Activated CD8-positive, alpha-beta memory T cell treated with anti-CD3 and anti-CD28 coated beads for 36 hours (primary cell): ENCODE results near the gene GSTT4. TPM values are rescaled to one million over a fixed set of nuclear protein-coding genes. Genes with fewer than 3 reads are reported as not detected.

Source experiments
- CTCF ChIA-PET: fragments of 350-600 bp; sonication (Branson Sonifier 250); formaldehyde crosslinking; loops from one replicate; lab custom pipeline; 2021; ENCODE audit warnings: antibody characterized with exemption; lab: Charles Lee
- POLR2A ChIA-PET: fragments of 350-600 bp; sonication (Branson Sonifier 250); formaldehyde crosslinking; loops from one replicate; lab custom pipeline; 2021; ENCODE audit warnings: antibody characterized with exemption; lab: Charles Lee
- total RNA-seq, 2 experiments: library from RNA; stranded (reverse); gene quantifications; one replicate each; pipeline ENCODE4 v1.2.3, GENCODE V29; 2021

GSTT4 gene
- total RNA-seq, 2 experiments from 2014 or later, result not detected

GRCh38 chr22:24027389-24027975 is 22.2 kb upstream of the GSTT4 start:
- POLR2A ChIA-PET, result no interaction called here
- CTCF ChIA-PET, result no interaction called here

- ChIA-PET POLR2A (no interaction called here), CTCF (no interaction called here)
Observed at GRCh38 chr22:24026733-24027132, 21.5 kb upstream of the GSTT4 start.

- POLR2A ChIA-PET, result no interaction called here
Observed at GRCh38 chr22:24026056-24026455, 20.8 kb upstream of the GSTT4 start.

GRCh38 chr22:24025475-24025874 is 20.2 kb upstream of the GSTT4 start:
- POLR2A ChIA-PET, result no interaction called here
- CTCF ChIA-PET, result interaction anchor here (0.6 kb wide), 1 partner anchor 105 kb away, joined by 3 read pairs; no protein-coding TSS in a partner anchor

More at GRCh38 chr22:24026056-24026455, 20.8 kb upstream of the GSTT4 start:
- CTCF ChIA-PET, result no interaction called here

- POLR2A ChIA-PET, result no interaction called here
- CTCF ChIA-PET, result no interaction called here
Observed at GRCh38 chr22:24024354-24024753, 19.1 kb upstream of the GSTT4 start.

GRCh38 chr22:24023204-24023789 is 18.0 kb upstream of the GSTT4 start:
- CTCF ChIA-PET, result no interaction called here

GRCh38 chr22:24021304-24021703 is 16.1 kb upstream of the GSTT4 start:
- ChIA-PET CTCF (no interaction called here), POLR2A (no interaction called here)

More at GRCh38 chr22:24023204-24023789, 18.0 kb upstream of the GSTT4 start:
- POLR2A ChIA-PET, result interaction anchor here (0.7 to 1.2 kb wide), 2 partner anchors 13 to 18 kb away, joined by 3 to 5 read pairs; no protein-coding TSS in a partner anchor

- CTCF ChIA-PET, result interaction anchor here (0.6 kb wide), 1 partner anchor 313 kb away, joined by 3 read pairs; no protein-coding TSS in a partner anchor
- POLR2A ChIA-PET, result no interaction called here
Observed at GRCh38 chr22:24016156-24016555, 10.9 kb upstream of the GSTT4 start.

GRCh38 chr22:24011735-24012068 is 6.4 kb upstream of the GSTT4 start:
- POLR2A ChIA-PET, result interaction anchor here (0.6 to 1.7 kb wide), 2 partner anchors 154 to 544 kb away, joined by 3 to 10 read pairs; partner anchors contain the start of genes GUCD1 and SLC2A11

GRCh38 chr22:24010018-24010391 is 4.8 kb upstream of the GSTT4 start:
- POLR2A ChIA-PET, result interaction anchor here (1.7 kb wide), 1 partner anchor 152 kb away, joined by 10 read pairs; the partner anchor contains the start of gene SLC2A11
- CTCF ChIA-PET, result interaction anchor here (0.8 to 1.4 kb wide), 3 partner anchors 46 to 169 kb away, joined by 3 to 5 read pairs (median 3); no protein-coding TSS in a partner anchor

More at GRCh38 chr22:24011735-24012068, 6.4 kb upstream of the GSTT4 start:
- CTCF ChIA-PET, result interaction anchor here (1.1 kb wide), 2 partner anchors 28 to 118 kb away, joined by 3 read pairs; no protein-coding TSS in a partner anchor

GRCh38 chr22:24009227-24010017 is 4.2 kb upstream of the GSTT4 start:
- ChIA-PET CTCF (interaction anchor here (1.2 kb wide), 1 partner anchor 47 kb away, joined by 3 read pairs; no protein-coding TSS in a partner anchor), POLR2A (no interaction called here)

GRCh38 chr22:24008381-24009226 is 3.4 kb upstream of the GSTT4 start:
- CTCF ChIA-PET, result no interaction called here
- POLR2A ChIA-PET, result no interaction called here

GRCh38 chr22:24008022-24008283 is 2.7 kb upstream of the GSTT4 start:
- ChIA-PET POLR2A (interaction anchor here (0.5 kb wide), 1 partner anchor 54 kb away, joined by 6 read pairs; no protein-coding TSS in a partner anchor), CTCF (interaction anchor here (0.5 kb wide), 1 partner anchor 74 kb away, joined by 3 read pairs; no protein-coding TSS in a partner anchor)

- ChIA-PET POLR2A (interaction anchor here (0.5 kb wide), 1 partner anchor 54 kb away, joined by 6 read pairs; no protein-coding TSS in a partner anchor), CTCF (interaction anchor here (0.5 kb wide), 1 partner anchor 74 kb away, joined by 3 read pairs; no protein-coding TSS in a partner anchor)
Observed at GRCh38 chr22:24007253-24008021, 2.2 kb upstream of the GSTT4 start.

GRCh38 chr22:24006914-24007214 is 1.6 kb upstream of the GSTT4 start:
- POLR2A ChIA-PET, result no interaction called here

GRCh38 chr22:24006207-24006913 is 1.1 kb upstream of the GSTT4 start:
- CTCF ChIA-PET, result no interaction called here
- POLR2A ChIA-PET, result no interaction called here

More at GRCh38 chr22:24006914-24007214, 1.6 kb upstream of the GSTT4 start:
- CTCF ChIA-PET, result no interaction called here

- POLR2A ChIA-PET, result no interaction called here
- CTCF ChIA-PET, result no interaction called here
Observed at GRCh38 chr22:24003887-24004286, 1.4 kb downstream of the GSTT4 start.

- ChIA-PET CTCF (interaction anchor here (0.7 kb wide), 1 partner anchor 10 kb away, joined by 5 read pairs; no protein-coding TSS in a partner anchor), POLR2A (no interaction called here)
Observed at GRCh38 chr22:24002851-24003250, 2.4 kb downstream of the GSTT4 start.
